CD4-positive, alpha-beta T cell treated with Interleukin-10 for 1 hour (primary cell): Measurements from ENCODE around the gene OCRL.

ENCODE experiments used
- DNase-seq: peaks from one replicate; pipeline ENCODE4 v3.0.0-alpha.2; 2020

The OCRL gene

GRCh38 chrX:129590596-129590995 lies 50.5 kb downstream of the OCRL start:
- no peak for DNase-seq

DNA sequence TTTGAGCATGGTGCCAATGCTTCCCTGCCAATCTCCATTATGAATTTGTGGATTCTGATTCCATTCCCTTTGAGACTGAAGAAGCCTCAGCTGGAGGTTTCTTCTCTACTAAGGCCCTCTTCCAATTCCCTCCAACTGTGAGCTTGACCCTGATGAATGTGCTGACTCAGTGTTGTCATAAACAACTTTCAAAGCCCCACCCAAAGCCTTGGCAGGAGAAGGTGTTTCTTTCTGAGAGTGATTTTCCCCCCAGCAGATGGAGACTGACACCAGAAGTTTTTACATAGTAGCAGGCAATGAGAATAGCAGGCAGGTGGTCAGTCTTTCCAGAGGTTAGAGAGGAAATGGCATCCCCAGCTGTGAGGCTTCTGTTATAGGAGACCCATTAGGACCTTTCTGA lies 53.1 kb downstream of the OCRL start:
- no peak for DNase-seq

DNA sequence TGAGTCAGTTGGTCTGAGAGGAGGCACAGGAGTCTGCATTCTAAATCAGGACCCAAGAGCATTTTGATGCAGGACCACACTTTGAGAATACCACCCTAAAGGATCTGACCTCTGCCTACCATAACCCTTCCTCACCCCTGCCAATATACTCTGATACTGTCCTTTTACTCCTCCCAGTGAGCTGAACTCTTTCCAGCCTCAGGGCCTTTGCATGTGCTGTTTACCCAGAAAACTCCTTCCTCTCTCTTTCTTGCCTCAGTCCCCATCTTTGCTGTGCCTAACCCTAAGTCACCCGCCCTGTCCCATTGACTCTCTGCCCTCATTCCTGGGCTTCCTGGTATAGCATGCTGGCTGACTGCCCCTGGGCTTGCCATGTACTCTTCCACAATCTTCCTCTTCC lies 54.7 kb downstream of the OCRL start:
- DNase-seq = no peak

DNA sequence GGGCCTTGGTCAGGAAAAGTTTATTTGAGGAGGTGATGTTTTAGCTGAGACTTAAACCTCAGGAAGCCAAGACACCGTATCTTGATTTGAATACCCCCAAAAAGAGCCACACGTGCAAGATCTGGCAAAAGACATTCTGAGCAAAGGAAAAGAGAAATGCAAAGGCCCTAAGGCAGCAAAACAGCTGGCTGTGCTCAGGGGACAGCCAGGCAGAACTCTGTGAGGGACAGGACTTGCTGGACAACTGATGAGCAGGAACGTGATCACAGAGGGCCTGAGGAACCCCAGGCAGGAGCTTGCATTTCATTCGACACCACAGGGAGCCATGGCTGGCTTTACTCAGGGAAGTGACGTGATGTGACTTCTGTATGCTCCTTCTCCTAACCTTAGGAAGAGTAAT lies 56.0 kb downstream of the OCRL start:
- DNase-seq = no peak

DNA sequence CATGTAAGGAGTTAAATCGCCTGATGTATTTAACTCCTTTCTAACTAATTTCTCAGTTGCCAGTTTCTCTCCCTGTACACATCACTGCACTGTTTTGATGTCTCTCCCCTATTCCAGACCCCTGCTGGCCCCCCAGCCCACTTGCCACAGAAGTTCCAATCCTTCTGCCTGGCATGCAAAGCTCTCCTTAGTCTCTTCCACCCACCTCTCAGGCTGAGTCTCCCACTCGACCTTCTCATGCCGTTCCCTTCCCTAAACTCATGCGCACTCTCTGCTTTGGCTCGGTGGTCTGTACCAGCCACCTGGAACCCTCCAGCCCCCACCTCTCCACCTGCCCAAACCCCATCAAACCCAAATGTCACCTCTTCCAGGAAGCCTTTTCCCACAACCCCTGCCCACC lies 57.8 kb downstream of the OCRL start:
- DNase-seq = no peak

DNA sequence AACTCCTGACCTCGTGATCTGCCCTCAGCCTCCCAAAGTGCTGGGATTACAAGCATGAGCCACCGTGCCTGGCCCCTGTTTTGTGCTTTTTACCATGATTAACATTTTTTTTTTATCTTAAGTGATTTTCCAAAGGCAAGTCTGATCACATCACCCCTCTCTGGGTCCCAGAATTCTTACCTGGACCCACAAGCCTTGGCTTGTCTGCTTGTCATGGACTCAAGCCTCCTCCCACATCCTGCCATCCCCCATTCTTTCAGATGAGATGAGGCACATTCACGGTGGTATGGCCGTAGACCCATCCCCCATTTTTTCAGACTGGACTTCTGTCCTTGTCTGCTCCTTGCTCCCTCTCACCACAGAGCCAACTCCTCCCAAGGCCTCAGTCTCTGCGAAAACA lies 59.4 kb downstream of the OCRL start:
- DNase-seq = no peak

DNA sequence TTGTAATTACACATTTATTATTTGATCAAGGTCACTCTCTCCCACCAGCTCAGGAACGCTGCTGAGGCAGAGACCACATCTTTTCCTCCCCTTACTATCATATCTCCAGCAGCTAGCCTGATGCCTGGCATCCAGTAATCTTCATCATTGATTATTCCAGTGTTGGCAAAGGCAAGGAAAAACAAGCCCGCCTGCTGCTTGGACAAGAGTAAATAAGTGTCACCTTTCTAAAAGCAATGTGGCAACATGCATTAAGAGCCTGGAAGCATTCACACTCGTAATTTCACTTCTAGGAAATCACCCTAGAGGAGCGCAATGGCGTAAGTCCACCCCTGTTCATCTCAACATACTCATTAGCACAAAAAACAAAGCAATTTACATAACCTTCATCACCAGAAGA lies 59.9 kb downstream of the OCRL start:
- DNase-seq = no peak

GRCh38 chrX:129600981-129601424 lies 60.9 kb downstream of the OCRL start:
- peak; percentile 41 for DNase-seq

- peak; percentile 63 for DNase-seq
Measured at GRCh38 chrX:129606918-129607317, 66.9 kb downstream of the OCRL start.

GRCh38 chrX:129608496-129608895 lies 68.4 kb downstream of the OCRL start:
- DNase-seq = no peak

DNA sequence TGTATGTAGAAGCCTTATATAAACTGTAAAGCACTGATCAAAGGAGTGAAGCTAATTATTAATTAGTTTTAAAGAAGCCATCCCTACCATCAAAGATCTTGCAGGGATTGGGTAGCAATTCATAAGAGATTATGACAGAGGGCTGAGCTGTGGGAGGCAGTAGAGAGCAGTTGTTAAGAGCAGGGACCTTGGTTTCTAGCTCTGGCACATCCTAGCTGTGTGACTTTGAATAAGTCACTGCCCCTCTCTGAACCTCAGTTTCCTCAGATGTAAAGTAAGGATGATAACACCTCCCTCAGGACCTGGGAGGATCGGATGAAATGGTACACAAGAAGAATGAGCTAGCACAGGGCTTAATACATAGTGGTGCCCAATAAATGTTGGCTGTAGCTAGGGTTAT lies 69.3 kb downstream of the OCRL start:
- no peak for DNase-seq

DNA sequence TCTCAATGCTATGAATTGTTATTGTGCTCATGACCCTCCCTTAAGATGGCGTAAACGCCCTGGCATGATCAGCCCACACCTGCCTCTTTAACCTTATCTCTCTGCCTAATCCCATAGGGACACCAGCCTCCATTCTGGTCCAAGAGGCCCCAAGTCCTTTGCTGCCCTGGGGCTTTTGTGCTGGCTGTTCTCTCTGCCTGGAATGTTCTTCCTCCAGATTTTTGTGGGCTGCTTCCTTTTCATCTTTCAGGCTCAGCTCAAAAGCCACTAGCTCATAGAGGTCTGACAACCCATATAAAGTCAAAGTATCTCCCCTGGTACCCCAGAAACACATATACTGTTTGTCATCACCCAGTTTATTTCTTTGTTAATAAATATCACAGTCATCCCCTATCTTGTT lies 72.3 kb downstream of the OCRL start:
- no peak for DNase-seq

GRCh38 chrX:129613596-129613995 lies 73.5 kb downstream of the OCRL start:
- peak; percentile 32 for DNase-seq

DNA sequence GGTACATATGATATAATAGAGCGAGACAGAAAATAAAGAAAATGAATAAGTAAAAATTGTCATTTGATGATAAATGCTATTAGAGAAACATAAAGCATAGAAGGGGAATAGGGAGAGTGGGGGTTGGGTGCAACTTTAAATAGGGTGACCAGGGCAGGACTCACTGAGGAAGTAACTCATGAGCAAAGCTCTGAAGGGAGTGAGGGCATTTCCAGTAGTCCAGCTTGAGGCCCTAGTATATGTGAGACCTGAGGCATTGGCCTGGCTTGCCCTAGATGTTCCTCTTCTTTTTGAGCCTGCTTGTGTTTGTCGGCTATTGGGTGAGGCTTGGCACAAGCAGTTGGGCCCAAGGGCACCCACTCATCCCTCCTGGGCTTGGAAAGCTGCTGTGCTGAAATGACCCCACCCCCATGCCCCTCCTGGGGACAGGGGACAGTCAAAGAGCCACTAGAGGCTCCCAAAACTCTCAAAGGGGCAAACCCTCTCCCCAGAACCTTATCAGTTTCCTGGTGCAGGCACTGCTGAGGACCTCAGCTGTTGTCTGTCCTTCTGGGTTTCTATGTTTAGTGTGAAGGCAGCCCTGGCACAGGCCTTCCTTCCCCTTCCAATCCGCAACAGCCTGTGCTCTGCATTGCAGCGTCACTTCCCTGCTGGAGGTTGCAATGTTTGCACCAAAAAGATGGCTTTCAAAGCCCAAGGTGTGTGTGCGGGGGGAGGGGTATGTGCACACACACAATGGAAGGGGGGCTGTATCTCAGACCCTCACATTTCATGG lies 74.6 kb downstream of the OCRL start:
- no peak for DNase-seq

DNA sequence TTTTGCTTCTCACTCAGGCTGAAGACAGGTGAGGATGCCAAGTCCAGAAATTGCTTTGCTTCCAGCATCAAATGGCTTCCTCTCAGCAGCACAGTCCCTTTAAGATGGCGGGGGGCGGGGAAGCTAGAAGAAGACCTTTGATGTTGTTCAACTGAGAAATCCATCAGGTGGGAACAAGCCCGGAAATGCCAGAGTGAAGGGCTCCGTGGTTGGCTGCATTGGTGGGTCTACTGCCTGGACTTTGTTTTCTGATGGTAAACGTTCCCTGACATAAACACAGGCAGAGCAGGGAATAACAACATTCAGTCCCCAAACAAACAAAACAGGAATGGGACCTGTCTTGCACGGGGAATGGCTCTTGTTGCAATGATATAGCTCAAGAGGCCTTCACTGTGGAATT lies 77.4 kb downstream of the OCRL start:
- DNase-seq = no peak

DNA sequence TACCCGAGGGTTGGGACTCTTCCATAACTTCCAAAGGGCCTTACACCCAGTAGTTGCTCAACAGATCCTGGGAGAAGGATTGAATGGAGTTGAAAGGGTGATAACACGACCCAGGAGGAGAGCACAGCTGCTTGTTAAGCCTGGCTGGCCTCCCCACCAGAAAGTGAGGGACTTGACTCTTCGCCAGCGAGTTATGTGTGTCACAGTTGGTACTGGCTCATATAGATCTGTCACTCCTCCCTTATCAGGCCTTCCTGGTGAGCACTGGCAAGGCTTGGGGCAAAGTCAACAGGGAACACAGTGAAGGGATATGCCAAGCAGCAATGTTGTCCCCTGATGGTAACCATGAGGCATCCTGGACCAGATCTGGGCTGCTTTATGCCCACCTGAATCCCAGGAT lies 78.9 kb downstream of the OCRL start:
- no peak for DNase-seq

DNA sequence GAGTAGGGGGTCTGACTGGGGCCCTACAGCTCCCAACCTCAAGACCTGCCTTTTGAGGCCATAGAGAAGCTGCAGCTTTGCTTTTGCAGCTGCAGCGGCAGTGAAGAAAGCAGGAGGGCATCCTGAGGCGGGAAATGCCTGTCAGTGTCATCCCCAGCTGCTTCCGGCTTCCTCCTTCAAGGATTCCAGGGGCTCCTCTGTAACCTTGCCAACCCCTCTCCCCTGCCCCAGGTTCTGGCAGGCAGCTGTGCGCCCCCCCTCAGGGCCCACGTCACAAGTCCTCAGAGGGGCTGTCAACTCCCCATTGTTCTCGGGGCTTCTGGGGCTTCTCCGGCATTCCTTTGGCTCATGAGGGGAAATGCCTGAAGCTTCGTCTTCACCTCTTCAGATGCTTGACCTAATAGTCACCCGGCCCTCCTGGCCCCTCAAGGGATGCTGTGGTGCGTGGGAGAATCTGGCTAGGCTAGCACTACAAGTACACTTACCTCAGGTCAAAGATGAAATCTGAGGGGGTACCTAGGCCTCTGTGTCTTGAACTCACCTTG lies 82.8 kb downstream of the OCRL start:
- DNase-seq = no peak

GRCh38 chrX:129626026-129626425 lies 86.0 kb downstream of the OCRL start:
- DNase-seq = no peak

DNA sequence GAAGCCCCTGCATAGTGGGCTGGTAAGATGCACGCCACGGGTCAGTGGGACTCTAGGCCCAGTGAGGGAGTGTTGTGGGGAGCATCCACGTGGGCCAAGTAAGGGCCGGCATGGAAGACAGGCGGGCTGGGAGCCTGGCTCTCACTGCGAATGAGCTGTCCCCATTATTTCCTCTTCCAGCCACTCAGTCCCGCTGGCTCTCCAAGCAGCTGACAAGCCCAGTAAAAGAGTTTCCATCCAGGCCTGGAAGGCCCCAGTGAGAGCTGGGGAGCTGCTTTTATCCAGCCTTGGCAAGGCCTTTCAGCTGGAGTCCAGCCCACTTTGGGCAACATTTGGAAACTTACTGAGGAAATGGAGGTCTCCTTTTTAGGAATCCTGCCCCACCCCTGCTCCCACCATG lies 89.8 kb downstream of the OCRL start:
- DNase-seq = no peak

GRCh38 chrX:129631849-129632248 lies 91.8 kb downstream of the OCRL start:
- DNase-seq = no peak

GRCh38 chrX:129632443-129632842 lies 92.4 kb downstream of the OCRL start:
- DNase-seq = no peak

DNA sequence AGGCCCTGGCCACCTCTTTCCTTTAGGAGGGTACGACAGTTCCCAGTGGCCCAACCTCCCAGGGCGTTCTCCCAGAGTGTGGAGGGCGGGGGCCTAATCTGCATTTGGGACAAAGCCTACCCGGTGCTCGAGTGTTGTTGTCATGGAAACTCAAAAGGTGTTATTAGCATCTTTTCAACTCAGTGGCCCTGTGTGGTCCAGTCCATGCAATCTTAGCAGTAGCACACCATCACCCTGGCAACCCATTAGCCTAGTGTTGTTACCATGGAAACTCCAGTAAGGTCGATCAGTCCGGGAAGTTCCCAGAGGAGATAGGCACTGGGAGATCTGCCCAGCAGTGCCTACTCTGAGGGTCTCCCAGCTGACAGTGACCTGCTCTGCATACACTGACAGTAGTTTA lies 94.5 kb downstream of the OCRL start:
- DNase-seq = no peak

DNA sequence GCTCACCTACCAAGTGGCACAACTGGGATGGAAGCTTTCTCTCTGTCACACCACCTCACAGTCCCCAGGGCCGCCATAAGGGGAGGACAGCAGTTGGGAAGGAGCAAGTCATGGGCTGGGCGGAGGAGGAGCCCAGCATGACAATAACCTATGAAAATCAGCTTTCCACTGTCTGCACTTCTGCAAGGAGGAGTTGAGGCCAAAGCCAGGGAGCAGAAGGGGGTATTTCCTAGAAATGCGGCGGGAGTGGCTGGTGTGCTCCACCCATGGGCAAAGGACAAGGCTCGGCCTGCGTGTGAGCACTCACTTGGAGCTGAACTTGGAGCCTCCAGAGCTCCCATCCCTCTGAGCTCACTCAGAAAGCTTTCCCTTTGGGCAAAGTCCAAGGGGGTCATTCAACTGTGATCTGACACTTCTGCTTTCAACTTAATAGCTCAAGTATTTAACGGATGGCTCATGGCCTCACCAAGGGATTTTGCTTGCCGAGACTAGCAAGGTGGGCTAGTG lies 96.2 kb downstream of the OCRL start:
- DNase-seq = no peak

DNA sequence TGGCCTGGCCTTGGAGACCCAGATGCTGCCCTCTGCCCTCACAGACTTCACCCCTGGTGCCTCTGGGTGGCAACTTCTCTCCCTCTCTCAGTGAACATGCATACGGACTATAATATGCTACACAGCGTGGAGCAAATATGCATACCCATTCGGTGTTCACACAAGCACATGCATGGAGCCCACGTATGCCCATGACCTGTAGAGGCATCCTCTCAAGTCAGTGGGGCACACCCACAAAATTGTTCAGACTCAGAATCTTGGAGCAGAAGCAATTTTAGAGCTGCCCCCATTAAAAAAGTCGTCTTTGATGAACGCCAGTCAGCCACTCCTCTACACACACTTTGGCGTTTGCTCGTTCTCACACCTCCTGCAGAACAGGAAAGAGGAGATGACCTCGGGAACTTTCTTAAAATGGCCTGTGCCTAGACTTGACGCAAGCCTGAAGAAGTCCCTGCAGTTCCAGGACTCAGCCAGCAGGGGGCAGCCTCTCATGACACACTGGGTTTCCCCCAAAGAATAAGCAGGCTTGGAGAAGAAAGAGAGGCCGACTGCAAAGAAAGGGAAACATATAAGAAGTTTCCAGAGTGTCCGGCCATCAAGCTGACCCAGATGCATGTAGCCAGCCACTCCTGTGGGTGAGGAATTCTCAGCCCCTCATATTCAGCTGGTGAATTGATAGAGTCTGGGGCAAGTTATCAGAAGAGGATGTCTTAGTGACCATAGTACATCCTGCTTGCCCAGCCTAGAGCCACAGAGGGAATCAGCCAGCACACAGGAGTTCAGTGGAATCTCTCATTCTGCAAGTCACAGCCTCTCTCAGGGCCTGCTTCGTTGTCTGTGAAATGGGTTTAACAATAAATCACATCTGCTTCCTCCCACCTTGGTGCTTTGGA lies 97.4 kb downstream of the OCRL start:
- DNase-seq = peak; percentile 73
